Measurements from ENCODE around the gene HNRNPDL. TPM values are rescaled to one million over a fixed set of nuclear protein-coding genes. Genes with fewer than 3 reads are reported as not detected.
A peak's percentile ranks its signal among the peaks of the same experiment; 100 is the strongest.

HNRNPDL gene
- total and polyA plus RNA-seq, 2 of the 13 experiments (the other 11 are each of a cell fraction or from before 2014, with no cell fraction given), result 167 to 414 TPM

DNA sequence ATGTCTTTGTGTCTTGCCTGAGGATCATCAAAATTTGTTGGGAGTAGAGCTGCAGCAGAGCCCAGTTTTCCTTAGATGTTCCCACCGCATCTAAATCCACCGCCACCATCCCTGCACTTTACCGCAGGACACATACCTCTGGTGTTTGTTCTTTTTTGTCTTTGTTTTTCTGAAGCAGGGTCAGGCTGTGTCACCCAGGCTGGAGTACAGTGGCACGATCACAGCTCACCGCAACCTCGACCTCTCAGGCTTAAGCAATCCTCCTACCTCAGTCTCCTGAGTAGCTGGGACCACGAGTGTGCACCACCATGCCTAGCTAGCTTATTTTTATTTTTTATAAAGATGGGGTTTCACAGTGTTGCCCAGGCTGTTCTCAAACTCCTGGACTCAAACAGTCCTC is 4.7 kb upstream of the HNRNPDL start (continued):
- TF ChIP-seq, protein P1, sequence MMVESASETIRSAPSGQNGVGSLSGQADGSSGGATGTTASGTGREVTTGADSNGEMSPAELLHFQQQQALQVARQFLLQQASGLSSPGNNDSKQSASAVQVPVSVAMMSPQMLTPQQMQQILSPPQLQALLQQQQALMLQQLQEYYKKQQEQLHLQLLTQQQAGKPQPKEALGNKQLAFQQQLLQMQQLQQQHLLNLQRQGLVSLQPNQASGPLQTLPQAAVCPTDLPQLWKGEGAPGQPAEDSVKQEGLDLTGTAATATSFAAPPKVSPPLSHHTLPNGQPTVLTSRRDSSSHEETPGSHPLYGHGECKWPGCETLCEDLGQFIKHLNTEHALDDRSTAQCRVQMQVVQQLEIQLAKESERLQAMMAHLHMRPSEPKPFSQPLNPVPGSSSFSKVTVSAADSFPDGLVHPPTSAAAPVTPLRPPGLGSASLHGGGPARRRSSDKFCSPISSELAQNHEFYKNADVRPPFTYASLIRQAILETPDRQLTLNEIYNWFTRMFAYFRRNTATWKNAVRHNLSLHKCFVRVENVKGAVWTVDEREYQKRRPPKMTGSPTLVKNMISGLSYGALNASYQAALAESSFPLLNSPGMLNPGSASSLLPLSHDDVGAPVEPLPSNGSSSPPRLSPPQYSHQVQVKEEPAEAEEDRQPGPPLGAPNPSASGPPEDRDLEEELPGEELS (CRISPR knock-in tag; IDR thresholded peaks at IDR 0.05), result peak; percentile 43
- TF ChIP-seq PHF8 (CRISPR knock-in tag; IDR thresholded peaks at IDR 0.05) (no peak), MAFK (conservative IDR thresholded peaks at IDR 0.05 in 1 of 2, IDR thresholded peaks at IDR 0.05 in 1 of 2; ENCODE audit: low read length in 2 of 2) (no peak), ZNF10 (CRISPR knock-in tag; IDR thresholded peaks at IDR 0.05; ENCODE audit: borderline replicate concordance, low read depth) (no peak), PAX8 (CRISPR knock-in tag; IDR thresholded peaks at IDR 0.05; ENCODE audit: borderline replicate concordance) (no peak), ZNF367 (CRISPR knock-in tag; IDR thresholded peaks at IDR 0.05; ENCODE audit: borderline replicate concordance) (no peak), STAT5B (CRISPR knock-in tag; IDR thresholded peaks at IDR 0.05) (no peak), ZMAT3 (CRISPR knock-in tag; conservative IDR thresholded peaks at IDR 0.05) (no peak), ZNF850 (CRISPR knock-in tag; conservative IDR thresholded peaks at IDR 0.05) (no peak), EEA1 (CRISPR knock-in tag; IDR thresholded peaks at IDR 0.05; ENCODE audit: borderline replicate concordance) (no peak), MIER3 (CRISPR knock-in tag; IDR thresholded peaks at IDR 0.05; ENCODE audit: borderline replicate concordance) (peak; percentile 38; the same call in 1 of the 2 replicates), ZNF781 (CRISPR knock-in tag; IDR thresholded peaks at IDR 0.05; ENCODE audit: borderline replicate concordance, not compliant biosample characterization) (no peak), ZNF567 (CRISPR knock-in tag; IDR thresholded peaks at IDR 0.05; ENCODE audit: borderline replicate concordance) (0 out of 2 replicates have a peak, but pooled peaks have one; percentile 39), BHLHE40 (IDR thresholded peaks at IDR 0.05; ENCODE audit: low read length) (peak; percentile 57), FOXP1 (IDR thresholded peaks at IDR 0.05) (no peak), FOXP1 (CRISPR knock-in tag; IDR thresholded peaks at IDR 0.05) (0 out of 2 replicates have a peak, but pooled peaks have one; percentile 35), ZFP36 (IDR thresholded peaks at IDR 0.05; ENCODE audit: borderline replicate concordance, low read depth, low read length, partially characterized antibody) (no peak), DNMT1 (CRISPR knock-in tag; IDR thresholded peaks at IDR 0.05) (no peak), ZNF12 (CRISPR knock-in tag; IDR thresholded peaks at IDR 0.05) (no peak), ZNF660 (CRISPR knock-in tag; IDR thresholded peaks at IDR 0.05; ENCODE audit: borderline replicate concordance, low read depth) (no peak), ZNF331 (CRISPR knock-in tag; IDR thresholded peaks at IDR 0.05) (peak; percentile 50; the same call in 1 of the 2 replicates), ZIK1 (CRISPR knock-in tag; IDR thresholded peaks at IDR 0.05; ENCODE audit: borderline replicate concordance, low read depth) (no peak), PRPF4 (IDR thresholded peaks at IDR 0.05; ENCODE audit: low read depth, low read length, poor library complexity, severe bottlenecking) (no peak), ZMYM2 (CRISPR knock-in tag; IDR thresholded peaks at IDR 0.05) (no peak)
- TF ChIP-seq, protein P2, sequence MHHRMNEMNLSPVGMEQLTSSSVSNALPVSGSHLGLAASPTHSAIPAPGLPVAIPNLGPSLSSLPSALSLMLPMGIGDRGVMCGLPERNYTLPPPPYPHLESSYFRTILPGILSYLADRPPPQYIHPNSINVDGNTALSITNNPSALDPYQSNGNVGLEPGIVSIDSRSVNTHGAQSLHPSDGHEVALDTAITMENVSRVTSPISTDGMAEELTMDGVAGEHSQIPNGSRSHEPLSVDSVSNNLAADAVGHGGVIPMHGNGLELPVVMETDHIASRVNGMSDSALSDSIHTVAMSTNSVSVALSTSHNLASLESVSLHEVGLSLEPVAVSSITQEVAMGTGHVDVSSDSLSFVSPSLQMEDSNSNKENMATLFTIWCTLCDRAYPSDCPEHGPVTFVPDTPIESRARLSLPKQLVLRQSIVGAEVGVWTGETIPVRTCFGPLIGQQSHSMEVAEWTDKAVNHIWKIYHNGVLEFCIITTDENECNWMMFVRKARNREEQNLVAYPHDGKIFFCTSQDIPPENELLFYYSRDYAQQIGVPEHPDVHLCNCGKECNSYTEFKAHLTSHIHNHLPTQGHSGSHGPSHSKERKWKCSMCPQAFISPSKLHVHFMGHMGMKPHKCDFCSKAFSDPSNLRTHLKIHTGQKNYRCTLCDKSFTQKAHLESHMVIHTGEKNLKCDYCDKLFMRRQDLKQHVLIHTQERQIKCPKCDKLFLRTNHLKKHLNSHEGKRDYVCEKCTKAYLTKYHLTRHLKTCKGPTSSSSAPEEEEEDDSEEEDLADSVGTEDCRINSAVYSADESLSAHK (CRISPR knock-in tag; IDR thresholded peaks at IDR 0.05; ENCODE audit: borderline replicate concordance), result no peak
- TF ChIP-seq, protein P3, sequence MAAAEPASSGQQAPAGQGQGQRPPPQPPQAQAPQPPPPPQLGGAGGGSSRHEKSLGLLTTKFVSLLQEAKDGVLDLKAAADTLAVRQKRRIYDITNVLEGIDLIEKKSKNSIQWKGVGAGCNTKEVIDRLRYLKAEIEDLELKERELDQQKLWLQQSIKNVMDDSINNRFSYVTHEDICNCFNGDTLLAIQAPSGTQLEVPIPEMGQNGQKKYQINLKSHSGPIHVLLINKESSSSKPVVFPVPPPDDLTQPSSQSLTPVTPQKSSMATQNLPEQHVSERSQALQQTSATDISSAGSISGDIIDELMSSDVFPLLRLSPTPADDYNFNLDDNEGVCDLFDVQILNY (CRISPR knock-in tag; conservative IDR thresholded peaks at IDR 0.05), result no peak
- TF ChIP-seq, protein P4, sequence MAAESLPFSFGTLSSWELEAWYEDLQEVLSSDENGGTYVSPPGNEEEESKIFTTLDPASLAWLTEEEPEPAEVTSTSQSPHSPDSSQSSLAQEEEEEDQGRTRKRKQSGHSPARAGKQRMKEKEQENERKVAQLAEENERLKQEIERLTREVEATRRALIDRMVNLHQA (CRISPR knock-in tag; IDR thresholded peaks at IDR 0.05), result no peak
